Colonic mucosa (tissue), 4 donors: Measurements from ENCODE around the gene ST3GAL6. TPM values are rescaled to one million over a fixed set of nuclear protein-coding genes. Genes with fewer than 3 reads are reported as not detected.

Experiments
- DNase-seq: peaks from one replicate; pipeline ENCODE4 v3.0.0-alpha.2; 2020
- H3K27ac ChIP-seq: fragments of 200-600 bp; one replicate; pipeline ENCODE4 v1.8.0; 2021
- H3K27me3 ChIP-seq: fragments of 200-600 bp; one replicate; pipeline ENCODE4 v1.8.0; 2021
- H3K36me3 ChIP-seq: fragments of 200-600 bp; one replicate; pipeline ENCODE4 v1.8.0; 2021
- H3K4me1 ChIP-seq: fragments of 200-600 bp; one replicate; pipeline ENCODE4 v1.8.0; 2021; ENCODE audit warnings: mild to moderate bottlenecking
- H3K4me3 ChIP-seq: fragments of 200-600 bp; one replicate; pipeline ENCODE4 v1.8.0; 2021
- H3K9ac ChIP-seq, 2 donors: one replicate each; pipeline ENCODE4 v1.7.0; 2013; ENCODE audit warnings: control low read depth in 2 of 2, low read depth in 2 of 2, low read length in 2 of 2
- H3K9me3 ChIP-seq: fragments of 200-600 bp; one replicate; pipeline ENCODE4 v1.8.0; 2021
- CTCF ChIP-seq: fragments of 200-600 bp; IDR thresholded peaks from one replicate; pipeline ENCODE4 v1.8.0; 2022; ENCODE audit warnings: antibody characterized with exemption, mild to moderate bottlenecking
- intact Hi-C: fragments of 100-400 bp; cut with DNase I; formaldehyde crosslinking; loops from one replicate; pipeline ENCODE4 v1.14.1; 2022
- total RNA-seq, 2 donors: library from RNA; stranded (reverse); fragmentation: NEBNext Ultra II Directional in 1 of 2; extraction: Animal tissue kit (Norgen Biotek cat#: 25700) in 1 of 2; gene quantifications; one replicate each; pipeline ENCODE4 v1.2.1, GENCODE V29; 2021
- donor health status: healthy.
- donor health status: DM: no; HTN: no; CAD: no.
- donor health status: DM: no; HTN: no; CAD: no.

The ST3GAL6 gene
- total RNA-seq, 2 donors from 2014 or later = 2.3 to 2.5 TPM

DNA sequence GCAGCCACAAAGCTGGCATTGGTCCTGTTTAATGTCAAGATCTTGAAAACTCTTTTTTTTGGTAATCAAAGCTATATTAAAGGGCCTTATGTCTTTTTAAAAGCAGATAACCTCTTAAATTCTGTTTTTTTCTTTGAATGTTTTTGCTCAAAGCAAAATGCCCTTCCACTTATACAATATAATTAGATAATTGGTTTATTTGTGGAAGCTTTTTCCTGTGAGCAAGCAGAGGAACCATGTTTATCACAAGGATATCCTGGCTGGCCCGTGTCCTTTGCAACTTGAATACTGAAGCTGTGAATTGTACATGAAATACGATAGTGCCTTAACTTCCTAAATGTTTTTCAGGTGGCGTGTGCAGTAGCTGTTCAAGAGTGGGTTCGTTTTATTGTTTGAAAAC, 2.6 kb downstream of the ST3GAL6 start:
- no peak for TF ChIP-seq CTCF
- Histone ChIP-seq H3K9ac (no peak overlapping the region), H3K4me1 (no peaks in the 10 kb centered on the region)

GRCh38 chr3:98766924-98767323, 3.8 kb downstream of the ST3GAL6 start:
- Histone ChIP-seq H3K36me3 (no peaks in the 10 kb centered on the region), H3K4me3 (no peak overlapping the region), H3K4me1 (no peaks in the 10 kb centered on the region), H3K9ac (no peak overlapping the region), H3K27me3 (no peaks in the 10 kb centered on the region), H3K27ac (no peak overlapping the region), H3K9me3 (no peaks in the 10 kb centered on the region)
- TF ChIP-seq CTCF = no peak
- intact Hi-C loops = no loop called here
- DNase-seq = no peak

More for the DNA sequence above, 2.6 kb downstream of the ST3GAL6 start:
- Histone ChIP-seq H3K27ac (no peak overlapping the region), H3K9me3 (no peaks in the 10 kb centered on the region), H3K27me3 (no peaks in the 10 kb centered on the region), H3K36me3 (no peaks in the 10 kb centered on the region), H3K4me3 (no peak overlapping the region)
- intact Hi-C loops = no loop called here
- DNase-seq = no peak

DNA sequence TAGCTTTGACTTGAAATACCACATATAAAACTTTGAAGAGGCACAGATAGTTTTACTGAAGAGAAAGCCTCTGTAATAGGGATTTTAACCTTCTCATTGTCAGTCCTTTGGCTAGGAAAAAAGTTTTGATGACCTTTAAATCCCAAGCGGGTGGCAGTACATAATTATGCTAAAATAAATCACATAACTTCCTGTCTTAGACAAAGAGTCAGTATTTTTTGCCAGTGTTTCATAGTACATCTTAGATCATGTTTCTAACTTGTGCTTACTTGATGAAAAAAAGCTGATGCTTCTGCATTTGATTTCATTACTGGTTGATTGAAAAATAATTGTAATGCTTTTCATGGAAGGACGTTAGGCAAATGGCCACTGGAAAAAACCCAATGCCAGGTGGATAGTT, 5.8 kb downstream of the ST3GAL6 start:
- H3K27me3 ChIP-seq = no peaks in the 10 kb centered on the region
- H3K36me3 ChIP-seq = no peaks in the 10 kb centered on the region
- no peaks in the 10 kb centered on the region for H3K9me3 ChIP-seq
- H3K4me3 ChIP-seq = no peak overlapping the region
- no peak overlapping the region for H3K9ac ChIP-seq
- intact Hi-C loops = no loop called here
- no peak for TF ChIP-seq CTCF
- H3K27ac ChIP-seq = no peak overlapping the region
- no peak for DNase-seq
- no peaks in the 10 kb centered on the region for H3K4me1 ChIP-seq

DNA sequence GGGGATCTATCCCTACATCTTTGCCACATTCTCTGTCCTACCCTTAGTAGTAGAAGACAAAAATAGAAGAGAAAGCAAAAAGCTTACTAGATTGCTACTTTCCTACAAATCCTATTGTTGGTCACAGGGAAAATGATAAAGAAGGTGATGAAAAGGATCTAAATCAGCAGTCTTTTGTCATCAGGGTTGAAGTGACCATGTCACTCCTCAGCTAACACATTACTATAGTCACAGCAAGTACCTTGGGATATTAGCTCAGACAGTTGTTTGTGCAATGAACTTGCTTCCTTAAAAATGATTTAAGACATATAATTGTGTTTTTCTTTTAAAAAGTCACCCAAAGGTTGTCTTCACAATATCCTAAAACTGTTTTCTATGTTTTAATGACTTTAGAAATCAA, 6.3 kb downstream of the ST3GAL6 start:
- H3K9me3 ChIP-seq = no peaks in the 10 kb centered on the region
- H3K4me3 ChIP-seq = no peak overlapping the region
- no peak overlapping the region for H3K27ac ChIP-seq
- no peaks in the 10 kb centered on the region for H3K27me3 ChIP-seq
- DNase-seq = no peak
- no peaks in the 10 kb centered on the region for H3K4me1 ChIP-seq
- intact Hi-C loops = no loop called here
- no peak overlapping the region for H3K9ac ChIP-seq
- no peaks in the 10 kb centered on the region for H3K36me3 ChIP-seq
- no peak for TF ChIP-seq CTCF

DNA sequence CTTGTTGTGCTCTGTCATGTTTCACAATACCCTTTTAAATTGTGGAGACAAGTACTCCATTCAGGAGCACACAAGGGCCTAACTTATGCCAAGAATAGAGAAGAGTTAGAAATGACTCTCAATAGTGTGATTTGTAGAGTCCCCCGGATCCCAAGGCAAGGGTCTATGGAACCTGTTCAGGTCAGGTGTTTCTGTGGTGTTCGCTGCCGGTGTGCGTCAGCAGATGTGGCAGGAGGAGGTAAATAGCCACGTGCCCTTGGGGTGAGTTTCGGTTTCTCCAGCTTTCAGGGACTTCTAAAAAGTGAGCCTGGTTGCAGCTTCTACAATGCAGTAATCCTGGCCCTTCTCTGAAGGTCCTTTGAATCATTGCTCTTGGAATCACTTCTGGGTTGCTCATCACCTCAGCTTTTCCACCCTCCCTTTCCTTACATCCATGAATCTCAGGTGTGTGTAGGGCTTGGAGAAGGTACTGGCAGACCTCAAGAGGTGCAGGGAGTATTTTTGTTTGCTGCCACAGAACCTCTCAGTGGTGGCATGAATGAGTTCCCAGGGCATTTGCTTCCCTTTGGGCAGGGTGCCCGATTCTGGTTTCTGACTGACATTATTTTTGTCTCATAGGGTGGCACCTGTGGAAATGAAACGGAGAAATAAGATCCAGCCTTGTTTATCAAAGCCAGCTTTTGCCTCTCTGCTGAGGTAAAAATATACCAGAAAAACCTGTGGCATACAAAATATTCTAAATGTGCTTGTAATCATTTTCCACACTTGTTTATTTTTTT, 7.3 kb downstream of the ST3GAL6 start:
- no peak overlapping the region for H3K9ac ChIP-seq
- H3K27me3 ChIP-seq = no peaks in the 10 kb centered on the region
- H3K4me1 ChIP-seq = no peaks in the 10 kb centered on the region
- H3K9me3 ChIP-seq = no peaks in the 10 kb centered on the region
- no peak for DNase-seq
- no peak for TF ChIP-seq CTCF
- H3K27ac ChIP-seq = no peak overlapping the region
- intact Hi-C loops = no loop called here
- no peaks in the 10 kb centered on the region for H3K36me3 ChIP-seq
- H3K4me3 ChIP-seq = no peak overlapping the region
